HFFc6 (cell line): ENCODE results near the gene CLSTN2. TPM values are rescaled to one million over a fixed set of nuclear protein-coding genes. Genes with fewer than 3 reads are reported as not detected.

Experiments
- DNase-seq: peaks from one replicate; pipeline ENCODE4 v3.0.0-alpha.2; 2018
- H3K27ac Mint-ChIP-seq: 2 replicates; pipeline ENCODE4 v1.8.0; 2020; ENCODE audit warnings: mild to moderate bottlenecking, mixed read lengths
- H3K27me3 Mint-ChIP-seq: 2 replicates; pipeline ENCODE4 v1.8.0; 2021; ENCODE audit warnings: mild to moderate bottlenecking, moderate library complexity, mixed read lengths; ENCODE audit not compliant: insufficient read depth
- H3K36me3 Mint-ChIP-seq: 2 replicates; pipeline ENCODE4 v1.8.0; 2021; ENCODE audit warnings: low read depth, mixed read lengths
- H3K4me1 Mint-ChIP-seq: 2 replicates; pipeline ENCODE4 v1.8.0; 2020; ENCODE audit warnings: low read depth, mixed read lengths
- H3K4me3 Mint-ChIP-seq: 2 replicates; pipeline ENCODE4 v1.8.0; 2020; ENCODE audit warnings: mild to moderate bottlenecking, moderate library complexity, mixed read lengths
- H3K9me3 Mint-ChIP-seq: 2 replicates; pipeline ENCODE4 v1.8.0; 2020; ENCODE audit warnings: mild to moderate bottlenecking, mixed read lengths
- total RNA-seq, 6 experiments: library from RNA; stranded (reverse); fragmentation: NEBNext Ultra II Directional; extraction: Animal tissue kit (Norgen Biotek cat#: 25700); gene quantifications; 2 replicates in 1 of 6; 3 replicates in 5 of 6; pipeline ENCODE4 v1.2.3, GENCODE V29; 2021
- TF ChIP-seq, protein P1 (sequence below): fragments of 200-600 bp; sonication (generic); IDR thresholded peaks from 2 replicates; pipeline ENCODE4 v1.5.0; 2021; ENCODE audit warnings: antibody characterized with exemption, mild to moderate bottlenecking

CLSTN2 gene
- total RNA-seq, 6 experiments from 2014 or later = 0.05 TPM; not detected in 5

DNA sequence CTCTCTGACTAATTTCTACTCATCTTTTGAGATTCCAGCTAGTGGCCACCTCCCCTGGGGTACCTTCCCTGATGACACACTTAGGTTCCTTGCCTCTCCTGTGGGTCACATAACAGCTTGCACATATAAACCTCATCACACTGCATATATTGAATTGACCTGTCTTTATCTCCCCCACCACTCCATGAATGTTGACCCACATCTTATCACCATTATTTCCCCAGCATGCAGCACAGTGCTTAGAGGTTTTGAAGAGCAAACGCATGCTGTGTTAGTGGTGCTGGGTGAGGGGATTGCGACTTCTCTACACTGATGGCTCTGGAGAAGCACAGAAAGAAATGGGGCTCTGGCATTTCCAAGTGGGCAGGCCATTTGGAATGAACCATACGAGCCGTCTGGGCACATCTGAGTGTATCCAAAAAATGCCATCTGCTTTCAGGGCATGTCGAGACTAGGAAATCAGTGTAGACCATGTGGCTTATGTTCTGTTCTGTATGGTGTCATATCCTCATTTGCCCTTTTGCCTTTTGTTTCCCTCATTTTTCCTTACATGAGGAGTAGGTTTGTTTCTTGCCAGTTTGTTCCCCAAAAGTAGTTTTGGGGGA, 409.7 kb downstream of the CLSTN2 start:
- H3K4me1 Mint-ChIP-seq = no peaks in the 10 kb centered on the region
- H3K9me3 Mint-ChIP-seq = peaks cover 36% of the 10 kb centered on the region
- TF ChIP-seq, protein P1, sequence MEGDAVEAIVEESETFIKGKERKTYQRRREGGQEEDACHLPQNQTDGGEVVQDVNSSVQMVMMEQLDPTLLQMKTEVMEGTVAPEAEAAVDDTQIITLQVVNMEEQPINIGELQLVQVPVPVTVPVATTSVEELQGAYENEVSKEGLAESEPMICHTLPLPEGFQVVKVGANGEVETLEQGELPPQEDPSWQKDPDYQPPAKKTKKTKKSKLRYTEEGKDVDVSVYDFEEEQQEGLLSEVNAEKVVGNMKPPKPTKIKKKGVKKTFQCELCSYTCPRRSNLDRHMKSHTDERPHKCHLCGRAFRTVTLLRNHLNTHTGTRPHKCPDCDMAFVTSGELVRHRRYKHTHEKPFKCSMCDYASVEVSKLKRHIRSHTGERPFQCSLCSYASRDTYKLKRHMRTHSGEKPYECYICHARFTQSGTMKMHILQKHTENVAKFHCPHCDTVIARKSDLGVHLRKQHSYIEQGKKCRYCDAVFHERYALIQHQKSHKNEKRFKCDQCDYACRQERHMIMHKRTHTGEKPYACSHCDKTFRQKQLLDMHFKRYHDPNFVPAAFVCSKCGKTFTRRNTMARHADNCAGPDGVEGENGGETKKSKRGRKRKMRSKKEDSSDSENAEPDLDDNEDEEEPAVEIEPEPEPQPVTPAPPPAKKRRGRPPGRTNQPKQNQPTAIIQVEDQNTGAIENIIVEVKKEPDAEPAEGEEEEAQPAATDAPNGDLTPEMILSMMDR = no peak
- no peak for DNase-seq
- no peaks in the 10 kb centered on the region; the same call in 1 of the 2 replicates for H3K27me3 Mint-ChIP-seq
- H3K36me3 Mint-ChIP-seq = no peaks in the 10 kb centered on the region
- H3K27ac Mint-ChIP-seq = no peak overlapping the region
- no peak overlapping the region for H3K4me3 Mint-ChIP-seq

DNA sequence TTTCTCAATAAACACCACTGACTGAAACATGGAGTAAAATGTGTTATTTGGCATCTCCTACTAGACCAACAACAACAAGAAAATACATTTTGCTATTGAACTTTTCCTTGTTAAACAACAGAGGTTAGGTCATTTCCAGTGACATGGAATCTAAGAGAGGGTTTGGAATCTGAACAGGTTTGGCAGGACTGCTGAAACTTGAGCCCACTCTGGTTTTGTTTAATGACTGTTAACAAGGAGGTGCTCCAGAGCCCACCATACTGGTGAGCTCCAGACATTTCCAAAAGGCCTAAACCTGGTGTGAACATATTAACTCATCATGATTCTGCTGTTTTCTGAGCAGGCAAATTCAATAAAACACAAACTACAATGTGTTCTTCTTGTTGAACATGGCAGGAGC, 412.2 kb downstream of the CLSTN2 start:
- Mint-ChIP-seq H3K4me1 (no peaks in the 10 kb centered on the region), H3K9me3 (peaks cover 32% of the 10 kb centered on the region), H3K4me3 (no peak overlapping the region), H3K27me3 (no peaks in the 10 kb centered on the region; the same call in 1 of the 2 replicates), H3K36me3 (no peaks in the 10 kb centered on the region), H3K27ac (no peak overlapping the region)
- DNase-seq = no peak
- TF ChIP-seq, protein P1 = no peak

DNA sequence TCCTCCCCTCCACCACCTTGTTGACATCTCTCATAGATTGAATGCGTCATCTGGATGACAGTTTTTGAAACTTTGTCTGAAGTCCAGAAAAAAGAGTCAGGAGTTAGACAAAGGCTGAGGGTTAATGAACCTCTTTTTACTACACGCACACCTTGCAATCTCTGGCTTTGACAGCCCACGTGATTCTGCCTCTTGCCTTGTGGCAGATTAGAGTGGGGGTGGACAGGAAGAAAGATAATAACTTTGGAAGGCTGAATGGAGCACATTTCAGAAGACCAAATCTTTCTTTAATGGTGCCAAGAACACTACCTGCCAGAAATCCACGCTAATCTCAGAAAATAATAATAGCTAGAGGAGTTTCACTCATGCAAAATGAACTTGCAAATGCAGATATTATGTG, 415.0 kb downstream of the CLSTN2 start:
- no peaks in the 10 kb centered on the region; the same call in 1 of the 2 replicates for H3K27me3 Mint-ChIP-seq
- H3K9me3 Mint-ChIP-seq = peaks cover 34% of the 10 kb centered on the region
- H3K36me3 Mint-ChIP-seq = no peaks in the 10 kb centered on the region
- H3K4me1 Mint-ChIP-seq = no peaks in the 10 kb centered on the region
- H3K27ac Mint-ChIP-seq = no peak overlapping the region
- no peak for DNase-seq
- H3K4me3 Mint-ChIP-seq = no peak overlapping the region
- TF ChIP-seq, protein P1 = no peak

DNA sequence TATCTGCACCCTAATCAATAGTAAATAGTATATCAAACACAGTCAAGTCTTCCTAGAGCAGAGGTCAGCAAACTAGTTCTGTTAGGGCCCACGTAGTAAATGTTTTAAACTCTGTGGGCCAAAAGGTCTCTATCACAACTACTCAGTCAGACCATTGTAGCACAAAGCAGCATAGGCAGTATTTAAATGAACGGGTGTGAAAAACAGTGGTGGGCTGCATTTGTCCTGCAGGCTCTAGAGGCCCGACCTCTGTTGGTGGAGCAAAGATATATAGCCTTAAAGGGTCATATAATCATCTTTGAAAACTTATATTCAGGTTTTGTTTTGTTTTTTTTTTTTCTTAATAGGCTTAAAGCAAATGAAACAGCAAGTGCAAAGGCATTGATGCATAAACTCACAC, 416.5 kb downstream of the CLSTN2 start:
- no peak for DNase-seq

DNA sequence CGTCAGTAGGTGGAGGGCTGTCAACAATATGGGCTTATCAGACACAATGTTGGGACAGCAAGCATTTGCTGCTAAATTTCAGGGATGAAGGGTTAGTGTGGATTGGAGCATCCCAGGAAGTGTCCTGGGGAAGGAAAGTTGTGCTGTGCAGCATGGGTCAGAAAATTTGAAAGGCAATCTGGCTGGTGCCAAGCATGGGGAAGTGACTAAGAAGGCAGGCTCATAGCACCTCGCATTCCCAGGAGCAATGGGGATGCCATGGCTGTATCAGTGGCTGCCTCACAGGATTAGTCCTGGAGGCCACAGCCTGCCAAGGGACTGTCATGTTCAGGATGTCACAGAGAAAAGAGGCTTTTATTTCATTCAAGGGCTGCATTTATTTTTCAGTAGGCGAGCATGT, 420.5 kb downstream of the CLSTN2 start:
- Mint-ChIP-seq H3K27me3 (peaks cover 2% of the 10 kb centered on the region; the same call in 1 of the 2 replicates), H3K4me3 (no peak overlapping the region), H3K27ac (no peak overlapping the region), H3K36me3 (peaks cover 5% of the 10 kb centered on the region; the same call in 1 of the 2 replicates), H3K4me1 (no peaks in the 10 kb centered on the region), H3K9me3 (peaks cover 38% of the 10 kb centered on the region)
- DNase-seq = no peak
- TF ChIP-seq, protein P1 = no peak

More for the DNA sequence above, 416.5 kb downstream of the CLSTN2 start:
- Mint-ChIP-seq H3K9me3 (peaks cover 41% of the 10 kb centered on the region), H3K36me3 (peaks cover 5% of the 10 kb centered on the region; the same call in 1 of the 2 replicates), H3K27me3 (no peaks in the 10 kb centered on the region; the same call in 1 of the 2 replicates), H3K4me1 (no peaks in the 10 kb centered on the region), H3K4me3 (no peak overlapping the region), H3K27ac (no peak overlapping the region)
- TF ChIP-seq, protein P1 = no peak
